ENCODE data around the gene WDR43. TPM values are rescaled to one million over a fixed set of nuclear protein-coding genes. Genes with fewer than 3 reads are reported as not detected.

WDR43 gene
- total and polyA plus RNA-seq, 2 donors: 15.6 to 49.0 TPM

GRCh38 chr2:28880193-28880592, 14.3 kb upstream of the WDR43 start:
- Histone ChIP-seq H3K27me3 (ENCODE audit: control insufficient read depth in 2 of 2, insufficient read depth in 1 of 2, low read length in 1 of 2) (peaks cover 6 to 17% of the 10 kb centered on the region in 2 donors), H3K27ac (ENCODE audit: low read depth in 1 of 2, low read length in 1 of 2) (no peak overlapping the region), H3K9me3 (ENCODE audit: control insufficient read depth in 2 of 2, insufficient read depth in 1 of 2, low read length in 1 of 2) (no peaks in the 10 kb centered on the region), H3K4me3 (ENCODE audit: low read length in 2 of 2) (no peak overlapping the region), H3K36me3 (ENCODE audit: control insufficient read depth in 2 of 2, insufficient read depth in 2 of 2, low read length in 1 of 2) (no peaks in the 10 kb centered on the region), H3K4me1 (ENCODE audit: control insufficient read depth in 2 of 2, insufficient read depth in 2 of 2, low read length in 2 of 2) (no peaks in the 10 kb centered on the region)
- WGBS: 100% methylated on average over 1 of the region's 1 CpG
- no peak for DNase-seq (ENCODE audit: low read depth in 6 of 9, low spot score in 9 of 9)

GRCh38 chr2:28893488-28893887, 979 bp upstream of the WDR43 start:
- Histone ChIP-seq H3K4me3 (ENCODE audit: low read length in 2 of 2) (no peak overlapping the region), H3K4me1 (ENCODE audit: control insufficient read depth in 2 of 2, insufficient read depth in 2 of 2, low read length in 2 of 2) (peaks cover 7 to 10% of the 10 kb centered on the region in 2 donors), H3K27ac (ENCODE audit: low read depth in 1 of 2, low read length in 1 of 2) (no peak overlapping the region), H3K36me3 (ENCODE audit: control insufficient read depth in 2 of 2, insufficient read depth in 2 of 2, low read length in 1 of 2) (no peaks in the 10 kb centered on the region), H3K27me3 (ENCODE audit: control insufficient read depth in 2 of 2, insufficient read depth in 1 of 2, low read length in 1 of 2) (peaks cover 2 to 3% of the 10 kb centered on the region in 2 donors), H3K9me3 (ENCODE audit: control insufficient read depth in 2 of 2, insufficient read depth in 1 of 2, low read length in 1 of 2) (peaks cover 0 to 6% of the 10 kb centered on the region in 2 donors)
- DNase-seq (ENCODE audit: low read depth in 6 of 9, low spot score in 9 of 9): no peak
- WGBS: 97% methylated on average over 21 of the region's 21 CpGs

- Histone ChIP-seq H3K9me3 (ENCODE audit: control insufficient read depth in 2 of 2, insufficient read depth in 1 of 2, low read length in 1 of 2) (peaks cover 0 to 6% of the 10 kb centered on the region in 2 donors), H3K36me3 (ENCODE audit: control insufficient read depth in 2 of 2, insufficient read depth in 2 of 2, low read length in 1 of 2) (no peaks in the 10 kb centered on the region), H3K4me3 (ENCODE audit: low read length in 2 of 2) (peak overlapping the region; percentile 78 to 83), H3K27ac (ENCODE audit: low read depth in 1 of 2, low read length in 1 of 2) (peak overlapping the region; percentile 52 to 84), H3K4me1 (ENCODE audit: control insufficient read depth in 2 of 2, insufficient read depth in 2 of 2, low read length in 2 of 2) (peaks cover 7 to 10% of the 10 kb centered on the region in 2 donors), H3K27me3 (ENCODE audit: control insufficient read depth in 2 of 2, insufficient read depth in 1 of 2, low read length in 1 of 2) (peaks cover 0 to 2% of the 10 kb centered on the region in 2 donors)
- DNase-seq (ENCODE audit: low read depth in 6 of 9, low spot score in 9 of 9): peak in 8 of 9 donors; percentile 4 to 47 (median 18)
- WGBS: under 1% methylated on average over 19 of the region's 19 CpGs
Measured at GRCh38 chr2:28895189-28895893, 874 bp downstream of the WDR43 start.

- peaks cover 0 to 2% of the 10 kb centered on the region in 2 donors for H3K27me3 ChIP-seq (ENCODE audit: control insufficient read depth in 2 of 2, insufficient read depth in 1 of 2, low read length in 1 of 2)
- peaks cover 7 to 10% of the 10 kb centered on the region in 2 donors for H3K4me1 ChIP-seq (ENCODE audit: control insufficient read depth in 2 of 2, insufficient read depth in 2 of 2, low read length in 2 of 2)
- no peak overlapping the region for H3K4me3 ChIP-seq (ENCODE audit: low read length in 2 of 2)
- DNase-seq (ENCODE audit: low read depth in 6 of 9, low spot score in 9 of 9): no peak
- no peak overlapping the region for H3K27ac ChIP-seq (ENCODE audit: low read depth in 1 of 2, low read length in 1 of 2)
- peaks cover 0 to 5% of the 10 kb centered on the region in 2 donors for H3K36me3 ChIP-seq (ENCODE audit: control insufficient read depth in 2 of 2, insufficient read depth in 2 of 2, low read length in 1 of 2)
- peaks cover 0 to 6% of the 10 kb centered on the region in 2 donors for H3K9me3 ChIP-seq (ENCODE audit: control insufficient read depth in 2 of 2, insufficient read depth in 1 of 2, low read length in 1 of 2)
- 96% methylated on average over 2 of the region's 2 CpGs for WGBS
Measured at GRCh38 chr2:28896906-28897305, 2.4 kb downstream of the WDR43 start.

- DNase-seq (ENCODE audit: low read depth in 6 of 9, low spot score in 9 of 9): no peak
- peaks cover 0 to 6% of the 10 kb centered on the region in 2 donors for H3K9me3 ChIP-seq (ENCODE audit: control insufficient read depth in 2 of 2, insufficient read depth in 1 of 2, low read length in 1 of 2)
- no peak overlapping the region for H3K27ac ChIP-seq (ENCODE audit: low read depth in 1 of 2, low read length in 1 of 2)
- H3K27me3 ChIP-seq (ENCODE audit: control insufficient read depth in 2 of 2, insufficient read depth in 1 of 2, low read length in 1 of 2): no peaks in the 10 kb centered on the region
- peaks cover 5 to 13% of the 10 kb centered on the region in 2 donors for H3K36me3 ChIP-seq (ENCODE audit: control insufficient read depth in 2 of 2, insufficient read depth in 2 of 2, low read length in 1 of 2)
- H3K4me3 ChIP-seq (ENCODE audit: low read length in 2 of 2): no peak overlapping the region
- H3K4me1 ChIP-seq (ENCODE audit: control insufficient read depth in 2 of 2, insufficient read depth in 2 of 2, low read length in 2 of 2): peaks cover 7 to 10% of the 10 kb centered on the region in 2 donors
- WGBS: 83% methylated on average over 1 of the region's 1 CpG
Measured at GRCh38 chr2:28898048-28898447, 3.6 kb downstream of the WDR43 start.

- no peaks in the 10 kb centered on the region for H3K9me3 ChIP-seq (ENCODE audit: control insufficient read depth in 2 of 2, insufficient read depth in 1 of 2, low read length in 1 of 2)
- H3K27ac ChIP-seq (ENCODE audit: low read depth in 1 of 2, low read length in 1 of 2): no peak overlapping the region
- no peak for DNase-seq (ENCODE audit: low read depth in 6 of 9, low spot score in 9 of 9)
- peaks cover 11 to 28% of the 10 kb centered on the region in 2 donors for H3K36me3 ChIP-seq (ENCODE audit: control insufficient read depth in 2 of 2, insufficient read depth in 2 of 2, low read length in 1 of 2)
- H3K27me3 ChIP-seq (ENCODE audit: control insufficient read depth in 2 of 2, insufficient read depth in 1 of 2, low read length in 1 of 2): no peaks in the 10 kb centered on the region
- 83% methylated on average over 2 of the region's 2 CpGs for whole genome bisulfite sequencing
- peaks cover 0 to 4% of the 10 kb centered on the region in 2 donors for H3K4me1 ChIP-seq (ENCODE audit: control insufficient read depth in 2 of 2, insufficient read depth in 2 of 2, low read length in 2 of 2)
- H3K4me3 ChIP-seq (ENCODE audit: low read length in 2 of 2): no peak overlapping the region
Measured at GRCh38 chr2:28901202-28901601, 6.7 kb downstream of the WDR43 start.

GRCh38 chr2:28901841-28902240, 7.4 kb downstream of the WDR43 start:
- Histone ChIP-seq H3K4me1 (ENCODE audit: control insufficient read depth in 2 of 2, insufficient read depth in 2 of 2, low read length in 2 of 2) (peaks cover 0 to 4% of the 10 kb centered on the region in 2 donors), H3K36me3 (ENCODE audit: control insufficient read depth in 2 of 2, insufficient read depth in 2 of 2, low read length in 1 of 2) (peaks cover 16 to 35% of the 10 kb centered on the region in 2 donors), H3K27me3 (ENCODE audit: control insufficient read depth in 2 of 2, insufficient read depth in 1 of 2, low read length in 1 of 2) (no peaks in the 10 kb centered on the region), H3K27ac (ENCODE audit: low read depth in 1 of 2, low read length in 1 of 2) (no peak overlapping the region), H3K9me3 (ENCODE audit: control insufficient read depth in 2 of 2, insufficient read depth in 1 of 2, low read length in 1 of 2) (no peaks in the 10 kb centered on the region), H3K4me3 (ENCODE audit: low read length in 2 of 2) (no peak overlapping the region)
- WGBS: 96% methylated on average over 1 of the region's 1 CpG
- DNase-seq (ENCODE audit: low read depth in 6 of 9, low spot score in 9 of 9): no peak

GRCh38 chr2:28902584-28902983, 8.1 kb downstream of the WDR43 start:
- peaks cover 22 to 40% of the 10 kb centered on the region in 2 donors for H3K36me3 ChIP-seq (ENCODE audit: control insufficient read depth in 2 of 2, insufficient read depth in 2 of 2, low read length in 1 of 2)
- WGBS: 98% methylated on average over 3 of the region's 3 CpGs
- no peak overlapping the region for H3K4me3 ChIP-seq (ENCODE audit: low read length in 2 of 2)
- no peak for DNase-seq (ENCODE audit: low read depth in 6 of 9, low spot score in 9 of 9)
- H3K9me3 ChIP-seq (ENCODE audit: control insufficient read depth in 2 of 2, insufficient read depth in 1 of 2, low read length in 1 of 2): no peaks in the 10 kb centered on the region
- no peak overlapping the region for H3K27ac ChIP-seq (ENCODE audit: low read depth in 1 of 2, low read length in 1 of 2)
- H3K4me1 ChIP-seq (ENCODE audit: control insufficient read depth in 2 of 2, insufficient read depth in 2 of 2, low read length in 2 of 2): peaks cover 0 to 4% of the 10 kb centered on the region in 2 donors
- H3K27me3 ChIP-seq (ENCODE audit: control insufficient read depth in 2 of 2, insufficient read depth in 1 of 2, low read length in 1 of 2): no peaks in the 10 kb centered on the region

GRCh38 chr2:28904295-28904694, 9.8 kb downstream of the WDR43 start:
- Histone ChIP-seq H3K4me1 (ENCODE audit: control insufficient read depth in 2 of 2, insufficient read depth in 2 of 2, low read length in 2 of 2) (no peaks in the 10 kb centered on the region), H3K9me3 (ENCODE audit: control insufficient read depth in 2 of 2, insufficient read depth in 1 of 2, low read length in 1 of 2) (no peaks in the 10 kb centered on the region), H3K4me3 (ENCODE audit: low read length in 2 of 2) (no peak overlapping the region), H3K36me3 (ENCODE audit: control insufficient read depth in 2 of 2, insufficient read depth in 2 of 2, low read length in 1 of 2) (peaks cover 28 to 52% of the 10 kb centered on the region in 2 donors), H3K27ac (ENCODE audit: low read depth in 1 of 2, low read length in 1 of 2) (no peak overlapping the region), H3K27me3 (ENCODE audit: control insufficient read depth in 2 of 2, insufficient read depth in 1 of 2, low read length in 1 of 2) (no peaks in the 10 kb centered on the region)
- no peak for DNase-seq (ENCODE audit: low read depth in 6 of 9, low spot score in 9 of 9)
- 88% methylated on average over 2 of the region's 2 CpGs for WGBS

Data from thymus (tissue), 11 donors.